AG04450 (cell line): ENCODE results near the gene ANXA2. TPM values are rescaled to one million over a fixed set of nuclear protein-coding genes. Genes with fewer than 3 reads are reported as not detected.
"Not testable (repeated sequence)": the region's sequence is repeated elsewhere in the genome, so short reads cannot be mapped to it uniquely, and the experiment has no call there.

Source experiments
- CTCF ChIA-PET: fragments of 300-600, 350-600 bp; formaldehyde crosslinking; extraction: SDS; loops from one replicate; lab custom pipeline; 2022; ENCODE audit warnings: antibody characterized with exemption, inconsistent platforms; lab: Charles Lee
- POLR2A ChIA-PET: fragments of 350-600 bp; formaldehyde crosslinking; extraction: SDS; loops from one replicate; lab custom pipeline; 2021; ENCODE audit warnings: antibody characterized with exemption, inconsistent platforms; lab: Yijun Ruan, JAX
- DNase-seq: peaks from one replicate; pipeline ENCODE4 v3.0.0-alpha.2; 2011; ENCODE audit warnings: low read depth, low spot score
- H3K27ac ChIP-seq: one replicate; pipeline ENCODE4 v1.5.1; 2012; ENCODE audit warnings: low read depth, low read length, control low read depth
- H3K27me3 ChIP-seq: one replicate; pipeline ENCODE4 v1.6.0; 2012; ENCODE audit warnings: low read length; ENCODE audit not compliant: control insufficient read depth, insufficient read depth
- H3K4me3 ChIP-seq: 2 replicates; pipeline ENCODE4 v1.5.1; 2011; ENCODE audit warnings: mild to moderate bottlenecking, low read depth, low read length, control low read depth
- H3K9me3 ChIP-seq: 2 replicates; pipeline ENCODE4 v1.5.1; 2012; ENCODE audit warnings: low read length; ENCODE audit not compliant: control insufficient read depth, insufficient read depth
- polyA plus RNA-seq: library from polyadenylated mRNA; depleted of rRNA; stranded (reverse); fragments of >200 nt; gene quantifications from 2 replicates; pipeline ENCODE4 v1.2.3, GENCODE V29; 2011
- TF ChIP-seq, protein P1 (sequence below): IDR thresholded peaks from 2 replicates; pipeline ENCODE4 v1.5.1; 2011; ENCODE audit warnings: low read depth, low read length, control low read depth, inconsistent platforms

Gene ANXA2
- polyA plus RNA-seq, 1 experiment = 4,537 TPM

- ChIA-PET POLR2A (interaction anchor here (0.7 to 2.3 kb wide), 7 partner anchors 8 to 203 kb away, joined by 3 to 38 read pairs (median 9); partner anchors contain the start of gene ANXA2), CTCF (interaction anchor here (1.6 to 7.3 kb wide), 3 partner anchors 36 to 158 kb away, joined by 3 to 111 read pairs (median 67); no protein-coding TSS in a partner anchor)
- TF ChIP-seq, protein P1, sequence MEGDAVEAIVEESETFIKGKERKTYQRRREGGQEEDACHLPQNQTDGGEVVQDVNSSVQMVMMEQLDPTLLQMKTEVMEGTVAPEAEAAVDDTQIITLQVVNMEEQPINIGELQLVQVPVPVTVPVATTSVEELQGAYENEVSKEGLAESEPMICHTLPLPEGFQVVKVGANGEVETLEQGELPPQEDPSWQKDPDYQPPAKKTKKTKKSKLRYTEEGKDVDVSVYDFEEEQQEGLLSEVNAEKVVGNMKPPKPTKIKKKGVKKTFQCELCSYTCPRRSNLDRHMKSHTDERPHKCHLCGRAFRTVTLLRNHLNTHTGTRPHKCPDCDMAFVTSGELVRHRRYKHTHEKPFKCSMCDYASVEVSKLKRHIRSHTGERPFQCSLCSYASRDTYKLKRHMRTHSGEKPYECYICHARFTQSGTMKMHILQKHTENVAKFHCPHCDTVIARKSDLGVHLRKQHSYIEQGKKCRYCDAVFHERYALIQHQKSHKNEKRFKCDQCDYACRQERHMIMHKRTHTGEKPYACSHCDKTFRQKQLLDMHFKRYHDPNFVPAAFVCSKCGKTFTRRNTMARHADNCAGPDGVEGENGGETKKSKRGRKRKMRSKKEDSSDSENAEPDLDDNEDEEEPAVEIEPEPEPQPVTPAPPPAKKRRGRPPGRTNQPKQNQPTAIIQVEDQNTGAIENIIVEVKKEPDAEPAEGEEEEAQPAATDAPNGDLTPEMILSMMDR = no peak
- Histone ChIP-seq H3K27ac (peak overlapping the region; percentile 79), H3K9me3 (no peaks in the 10 kb centered on the region; the same call in 1 of the 2 replicates), H3K4me3 (no peak overlapping the region), H3K27me3 (no peaks in the 10 kb centered on the region)
- DNase-seq = no peak
Observed at GRCh38 chr15:60363087-60363549, 34.7 kb downstream of the ANXA2 start.

DNA sequence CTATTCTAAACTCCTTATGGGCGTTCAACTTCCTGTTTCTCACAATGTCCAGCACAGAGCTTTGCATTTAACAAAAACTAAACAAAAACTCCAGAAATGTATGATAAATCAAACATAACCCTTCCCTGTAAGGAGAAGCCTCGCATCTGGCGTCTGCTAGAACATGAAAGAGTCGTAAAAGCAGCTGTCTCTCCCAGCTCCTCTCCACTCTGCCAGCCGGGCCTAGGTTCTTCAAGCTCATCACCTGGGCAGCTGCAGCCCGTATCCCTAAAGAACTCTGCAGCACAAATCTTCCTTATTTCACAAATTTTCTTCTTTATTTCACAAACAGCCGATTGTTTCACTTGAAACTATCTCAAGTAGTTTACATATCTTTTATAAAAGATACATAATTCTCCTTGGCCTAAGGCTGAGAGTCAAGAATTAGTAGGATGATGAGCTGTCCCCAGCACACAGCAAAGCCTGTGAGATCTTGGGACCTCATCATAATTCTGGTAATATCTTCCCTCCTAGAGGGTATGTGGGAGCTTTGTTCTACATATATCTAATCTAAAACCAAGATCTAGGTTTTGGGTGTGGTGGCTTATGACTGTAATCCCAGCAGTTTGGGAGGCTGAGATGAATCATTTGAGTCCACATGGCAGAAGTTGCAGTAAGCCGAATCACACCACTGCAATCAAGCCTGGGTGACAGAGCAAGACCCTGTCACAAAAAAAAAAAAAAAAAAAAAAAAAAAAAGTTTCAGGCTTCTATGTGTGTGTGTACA is 35.3 kb downstream of the ANXA2 start:
- CTCF ChIA-PET = interaction anchor here (0.5 to 7.3 kb wide), 6 partner anchors 11 to 159 kb away, joined by 3 to 111 read pairs (median 4); no protein-coding TSS in a partner anchor
- H3K9me3 ChIP-seq = no peaks in the 10 kb centered on the region; the same call in 1 of the 2 replicates
- peak; percentile 33 for DNase-seq
- POLR2A ChIA-PET = interaction anchor here (0.6 to 2.3 kb wide), 12 partner anchors 8 to 202 kb away, joined by 3 to 38 read pairs (median 6); partner anchors contain the start of gene ANXA2
- H3K27ac ChIP-seq = peak overlapping the region; percentile 79
- TF ChIP-seq, protein P1 = no peak
- H3K4me3 ChIP-seq = no peak overlapping the region
- H3K27me3 ChIP-seq = no peaks in the 10 kb centered on the region

DNA sequence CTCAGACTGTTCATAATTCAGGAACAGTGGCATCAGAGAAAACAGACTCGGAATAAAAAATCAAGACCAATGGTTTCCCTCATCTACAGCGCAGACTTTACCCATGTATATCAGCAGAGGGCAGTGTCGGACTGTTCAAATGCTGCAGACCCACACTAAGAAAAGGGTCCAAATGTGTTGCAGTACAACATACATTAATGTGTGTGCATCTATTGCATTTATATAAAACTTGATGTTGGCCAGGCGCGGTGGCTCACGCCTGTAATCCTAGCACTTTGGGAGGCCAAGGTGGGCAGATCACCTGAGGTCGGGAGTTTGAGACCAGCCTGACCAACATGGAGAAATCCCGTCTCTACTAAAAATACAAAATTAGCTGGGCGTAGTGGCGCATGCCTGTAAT is 38.0 kb downstream of the ANXA2 start:
- peak overlapping the region; percentile 72 for H3K27ac ChIP-seq

GRCh38 chr15:60358935-60359682 is 38.7 kb downstream of the ANXA2 start:
- CTCF ChIA-PET = interaction anchor here (0.6 to 7.3 kb wide), 40 partner anchors 8 to 722 kb away, joined by 3 to 111 read pairs (median 4); no protein-coding TSS in a partner anchor
- Histone ChIP-seq H3K27me3 (no peaks in the 10 kb centered on the region), H3K27ac (peak overlapping the region; percentile 72), H3K9me3 (peaks cover 13% of the 10 kb centered on the region), H3K4me3 (no peak overlapping the region)
- POLR2A ChIA-PET = interaction anchor here (0.6 to 0.8 kb wide), 3 partner anchors 12 to 41 kb away, joined by 3 read pairs; no protein-coding TSS in a partner anchor
- peak; percentile 62 for DNase-seq
- TF ChIP-seq, protein P1 = no peak

More for the DNA sequence above, 38.0 kb downstream of the ANXA2 start:
- TF ChIP-seq, protein P1 = peak; percentile 70
- H3K27me3 ChIP-seq, H3K9me3 ChIP-seq, DNase-seq, H3K4me3 ChIP-seq: not testable (repeated sequence)
- ChIA-PET CTCF (interaction anchor here (0.6 to 7.3 kb wide), 40 partner anchors 8 to 668 kb away, joined by 3 to 111 read pairs (median 4); no protein-coding TSS in a partner anchor), POLR2A (interaction anchor here (0.8 to 1.4 kb wide), 2 partner anchors 15 to 35 kb away, joined by 3 read pairs; no protein-coding TSS in a partner anchor)
